HUDEP-2 (cell line): Measurements from ENCODE around the gene SLC39A6.
"Not testable (repeated sequence)": the region's sequence is repeated elsewhere in the genome, so short reads cannot be mapped to it uniquely, and the experiment has no call there.

Experiments used
- DNase-seq, 76 experiments: peaks; one replicate each; lab custom pipeline; 2025; ENCODE audit not compliant: unreplicated experiment in 76 of 76; lab: John Stamatoyannopoulos, UW

The SLC39A6 gene, protein sequence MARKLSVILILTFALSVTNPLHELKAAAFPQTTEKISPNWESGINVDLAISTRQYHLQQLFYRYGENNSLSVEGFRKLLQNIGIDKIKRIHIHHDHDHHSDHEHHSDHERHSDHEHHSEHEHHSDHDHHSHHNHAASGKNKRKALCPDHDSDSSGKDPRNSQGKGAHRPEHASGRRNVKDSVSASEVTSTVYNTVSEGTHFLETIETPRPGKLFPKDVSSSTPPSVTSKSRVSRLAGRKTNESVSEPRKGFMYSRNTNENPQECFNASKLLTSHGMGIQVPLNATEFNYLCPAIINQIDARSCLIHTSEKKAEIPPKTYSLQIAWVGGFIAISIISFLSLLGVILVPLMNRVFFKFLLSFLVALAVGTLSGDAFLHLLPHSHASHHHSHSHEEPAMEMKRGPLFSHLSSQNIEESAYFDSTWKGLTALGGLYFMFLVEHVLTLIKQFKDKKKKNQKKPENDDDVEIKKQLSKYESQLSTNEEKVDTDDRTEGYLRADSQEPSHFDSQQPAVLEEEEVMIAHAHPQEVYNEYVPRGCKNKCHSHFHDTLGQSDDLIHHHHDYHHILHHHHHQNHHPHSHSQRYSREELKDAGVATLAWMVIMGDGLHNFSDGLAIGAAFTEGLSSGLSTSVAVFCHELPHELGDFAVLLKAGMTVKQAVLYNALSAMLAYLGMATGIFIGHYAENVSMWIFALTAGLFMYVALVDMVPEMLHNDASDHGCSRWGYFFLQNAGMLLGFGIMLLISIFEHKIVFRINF

DNA sequence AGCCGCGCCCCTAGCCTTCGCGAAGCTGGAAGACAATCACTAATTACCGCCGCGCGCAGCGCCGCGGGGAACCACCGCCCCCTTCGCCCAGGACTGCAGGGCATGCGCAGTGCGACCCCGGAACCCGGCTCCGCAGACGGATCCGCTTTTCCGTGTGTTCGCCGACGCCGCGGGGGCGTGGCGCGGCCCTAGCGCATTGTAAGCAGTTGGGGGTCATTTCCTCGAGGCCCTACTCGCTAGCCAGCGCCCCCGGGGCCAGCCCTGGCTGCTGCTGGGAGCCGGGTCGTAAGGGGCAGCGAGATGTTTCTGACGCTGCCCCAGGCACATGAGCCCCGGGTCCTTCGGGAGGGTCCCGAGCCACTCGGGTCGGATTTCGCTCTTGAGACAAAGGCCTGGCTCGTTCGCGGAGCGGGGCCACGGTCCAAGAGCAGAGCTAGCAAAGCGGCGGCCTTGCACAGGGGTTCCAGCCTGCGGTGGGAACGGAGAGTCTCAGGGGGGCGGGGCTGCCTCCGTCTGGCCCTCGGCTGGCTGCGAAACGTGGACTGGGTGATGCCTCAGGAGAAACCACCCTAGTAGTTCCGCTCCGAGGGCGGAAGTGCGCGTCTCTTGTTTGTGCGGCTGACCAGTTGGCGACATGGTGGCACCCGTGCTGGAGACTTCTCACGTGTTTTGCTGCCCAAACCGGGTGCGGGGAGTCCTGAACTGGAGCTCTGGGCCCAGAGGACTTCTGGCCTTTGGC lies at the start of gene SLC39A6, which contains the start of gene ELP2:
SLC39A6 (minus strand) TSS at position 41 of the 739 bp plus-strand sequence. CDS start 2,333 bp downstream, outside the sequence.
ELP2 (plus strand) TSS at position 600 of the 739 bp plus-strand sequence; CDS start at position 635, 35 bp downstream.
- DNase-seq = peak; percentile 14 to 98 (median 90)

DNA sequence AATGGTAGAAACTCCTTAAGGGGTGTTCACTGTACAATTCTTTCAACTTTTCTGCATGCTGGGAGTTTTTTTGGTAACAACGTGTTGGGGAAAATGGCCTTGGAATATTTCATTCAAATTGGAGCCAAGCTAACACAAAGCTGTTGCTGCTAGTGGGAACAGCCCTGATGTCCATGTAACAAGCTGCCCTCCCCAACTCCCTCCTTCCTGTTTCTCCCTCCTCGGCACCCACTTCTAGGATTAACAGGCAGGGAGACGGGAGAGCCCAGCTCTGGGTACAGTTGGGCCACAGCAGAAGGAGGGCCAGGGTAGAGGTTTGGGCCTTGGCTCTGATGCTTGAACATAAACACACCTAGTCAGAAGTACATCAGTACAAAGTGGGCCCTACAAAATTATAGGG lies 48.8 kb upstream of the SLC39A6 start:
- no peak for DNase-seq

DNA sequence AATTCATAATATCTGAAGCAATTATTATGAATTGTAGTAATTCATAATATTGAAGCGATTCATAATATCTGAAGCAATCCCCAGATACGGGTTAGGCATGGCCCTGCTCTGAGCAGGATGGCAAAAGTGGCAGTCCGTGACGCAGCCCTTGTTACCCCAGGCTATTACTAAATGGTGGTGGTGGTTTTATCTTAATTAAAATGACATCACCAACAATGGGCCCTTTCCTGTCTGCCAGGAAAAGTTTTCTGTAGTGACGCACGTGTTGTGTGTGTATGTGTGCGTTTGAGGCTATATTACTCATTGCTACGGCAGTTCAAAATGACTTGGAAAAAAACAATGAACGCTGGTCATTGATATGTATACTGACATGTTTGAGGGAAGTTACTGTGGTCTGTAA lies 47.6 kb upstream of the SLC39A6 start:
- DNase-seq = no peak

DNA sequence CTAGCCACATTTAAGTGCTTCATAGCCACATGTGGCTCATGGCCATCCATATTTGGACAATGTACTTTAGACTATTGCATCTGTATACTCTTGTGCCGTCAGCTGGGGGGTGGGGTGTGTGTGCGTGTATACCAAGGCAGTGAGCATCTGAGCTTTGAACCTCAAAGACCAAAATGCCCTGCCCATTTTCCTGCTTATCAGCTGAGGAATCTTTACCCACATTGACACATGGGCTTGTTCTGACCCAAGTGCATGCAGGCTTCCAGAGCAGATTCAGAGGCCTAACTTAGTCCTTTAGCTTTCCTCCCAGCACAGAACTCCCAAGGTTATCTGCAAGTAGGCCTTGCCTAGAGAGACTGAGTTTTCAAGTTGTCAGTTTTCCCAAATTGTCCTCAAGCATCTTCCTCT lies 47.0 kb upstream of the SLC39A6 start:
- DNase-seq = peak in 3 of 76 experiments; percentile 6 to 11 (median 7)

DNA sequence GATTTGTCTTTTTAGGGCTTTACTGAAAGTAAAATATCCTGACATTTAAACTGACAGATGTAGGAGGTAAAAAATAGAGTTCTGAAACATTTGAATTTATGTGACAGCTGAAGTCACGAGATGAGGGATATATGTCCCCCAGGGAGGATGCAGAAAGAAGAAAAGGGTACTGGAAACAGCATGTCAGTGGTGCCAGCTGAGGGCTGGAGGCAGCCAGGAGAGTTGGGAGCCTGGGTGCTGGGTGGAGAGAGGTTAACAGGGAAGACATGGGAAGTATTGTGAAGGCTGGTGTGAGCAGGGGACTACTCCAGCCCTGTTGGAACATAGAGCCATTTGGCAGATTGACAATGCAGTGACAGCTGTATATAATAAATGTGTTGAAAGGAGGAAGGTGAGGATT lies 46.3 kb upstream of the SLC39A6 start:
- no peak for DNase-seq

DNA sequence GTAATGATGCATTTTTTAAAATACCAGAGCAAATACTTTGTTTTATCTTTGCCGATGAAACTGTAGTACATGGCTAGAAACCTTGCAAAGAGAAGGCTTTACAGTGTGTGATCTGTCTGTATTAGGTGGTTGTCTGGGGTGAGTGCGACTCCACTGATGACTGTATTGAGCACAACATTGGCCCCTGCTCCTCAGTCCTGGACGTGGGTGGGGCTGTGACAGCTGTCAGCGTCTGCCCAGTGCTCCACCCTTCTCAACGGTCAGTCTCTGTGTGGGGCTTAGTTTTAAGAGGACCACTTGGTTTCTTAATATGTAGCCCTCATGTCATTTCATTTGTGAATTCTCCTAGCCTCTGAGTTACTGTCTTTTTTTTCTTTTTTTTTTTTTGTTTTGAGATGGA lies 40.8 kb upstream of the SLC39A6 start:
- DNase-seq = peak in 2 of 76 experiments; percentile 22 to 30

DNA sequence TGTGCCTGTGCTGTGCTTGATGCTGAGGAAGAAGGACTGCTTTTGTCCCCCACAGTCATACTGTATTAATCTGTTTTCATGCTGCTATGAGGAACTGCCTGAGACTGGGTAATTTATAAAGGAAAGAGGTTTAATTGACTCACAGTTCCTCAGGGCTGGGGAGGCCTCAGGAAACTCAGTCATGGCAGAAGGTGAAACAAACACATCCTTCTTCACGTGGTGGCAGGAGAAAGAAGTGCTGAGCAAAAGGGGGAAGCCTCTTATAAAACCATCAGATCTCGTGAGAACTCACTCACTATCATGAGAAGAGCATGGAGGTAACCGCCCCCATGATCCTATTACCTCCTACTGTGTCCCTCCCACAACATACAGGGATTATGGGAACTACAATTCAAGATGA lies 39.2 kb upstream of the SLC39A6 start:
- DNase-seq = not testable (repeated sequence)

DNA sequence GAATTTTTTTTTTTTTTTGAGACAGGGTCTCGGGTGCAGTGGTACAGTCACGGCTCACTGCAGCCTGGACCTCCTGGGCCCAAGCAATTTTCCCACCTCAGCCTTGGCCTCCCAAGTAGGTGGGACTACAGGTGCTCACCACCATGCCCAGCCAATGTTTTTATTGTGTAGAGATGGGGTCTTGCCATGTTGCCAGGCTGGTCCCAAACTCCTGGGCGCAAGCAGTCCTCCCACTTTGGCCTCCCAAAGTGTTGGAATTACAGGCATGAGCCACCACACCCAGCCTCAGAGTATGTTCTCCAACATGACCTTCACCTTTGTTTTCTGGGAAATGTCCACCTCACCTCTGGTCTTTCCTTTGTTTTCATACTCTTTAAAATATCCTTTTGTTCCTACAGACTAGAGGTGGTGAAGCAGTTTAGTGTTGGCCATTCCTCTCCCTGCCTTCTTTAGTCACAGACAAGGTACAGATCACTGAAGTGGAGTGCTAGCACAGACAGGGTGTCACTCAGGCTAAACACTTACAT lies 38.6 kb upstream of the SLC39A6 start:
- no peak for DNase-seq

DNA sequence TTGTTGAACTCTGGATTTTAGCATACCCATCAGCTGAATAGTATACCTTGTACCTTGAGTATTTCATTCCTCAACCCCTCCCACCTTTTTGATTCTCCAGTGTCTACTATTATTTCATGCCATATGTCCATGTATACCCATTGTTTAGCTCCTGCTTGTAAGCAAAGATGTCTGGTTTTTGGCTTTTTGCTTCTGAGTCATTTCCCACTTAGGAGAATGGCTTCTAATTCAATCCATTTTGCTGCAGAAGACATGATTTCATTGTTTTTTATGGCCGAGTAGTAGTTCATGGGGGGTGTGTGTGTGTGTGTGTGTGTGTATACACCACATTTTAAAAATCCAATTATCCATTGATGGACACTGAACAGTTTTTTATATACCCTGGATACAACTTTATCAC lies 33.8 kb upstream of the SLC39A6 start:
- DNase-seq = no peak

DNA sequence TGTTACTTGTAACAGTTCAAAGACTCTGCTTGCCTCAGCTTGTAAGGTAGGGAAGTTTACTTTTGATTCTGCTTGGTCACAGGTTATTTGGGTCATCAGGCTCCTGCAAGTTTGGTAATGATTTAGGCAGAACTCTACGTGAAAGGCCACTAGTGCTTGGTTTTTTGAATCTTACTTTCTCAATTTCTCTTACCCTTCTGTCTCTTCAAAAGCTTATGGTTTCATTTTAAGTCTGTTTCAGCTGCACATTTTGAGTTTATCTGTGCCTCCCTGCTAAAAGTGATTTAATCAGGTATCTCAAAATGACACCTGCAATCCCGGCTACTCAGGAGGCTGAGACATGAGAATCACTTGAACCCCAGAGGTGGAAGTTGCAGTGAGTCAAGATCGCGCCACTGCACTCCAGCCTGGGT lies 31.8 kb upstream of the SLC39A6 start:
- no peak for DNase-seq

DNA sequence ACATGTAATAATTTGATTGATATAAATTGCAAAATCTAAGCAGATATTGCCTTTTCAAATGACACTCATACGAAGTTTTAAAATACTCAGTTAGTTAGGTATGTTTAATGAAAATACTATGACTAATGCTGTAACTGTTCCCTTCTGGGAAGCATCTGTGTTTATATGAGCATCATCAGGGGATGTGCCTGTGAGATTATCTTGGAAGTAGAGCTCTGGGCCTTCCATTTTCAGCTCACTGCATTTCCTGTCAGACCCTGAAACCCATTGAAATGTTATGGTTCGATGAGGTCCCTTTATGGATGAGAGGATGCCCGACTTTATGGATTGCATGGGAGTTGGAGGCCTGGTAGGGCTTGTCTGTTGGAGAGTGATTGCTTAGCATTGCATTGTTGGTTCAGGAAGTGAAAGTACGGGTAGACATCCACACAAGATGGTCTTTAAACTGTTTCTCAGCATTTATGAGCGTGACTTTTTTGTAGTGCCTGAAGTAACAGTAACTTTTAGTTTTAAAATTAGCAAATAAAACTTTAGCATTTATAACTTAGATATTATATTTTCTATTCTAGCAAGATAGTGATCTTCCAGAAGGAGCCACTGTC lies 29.2 kb upstream of the SLC39A6 start:
- DNase-seq = no peak

DNA sequence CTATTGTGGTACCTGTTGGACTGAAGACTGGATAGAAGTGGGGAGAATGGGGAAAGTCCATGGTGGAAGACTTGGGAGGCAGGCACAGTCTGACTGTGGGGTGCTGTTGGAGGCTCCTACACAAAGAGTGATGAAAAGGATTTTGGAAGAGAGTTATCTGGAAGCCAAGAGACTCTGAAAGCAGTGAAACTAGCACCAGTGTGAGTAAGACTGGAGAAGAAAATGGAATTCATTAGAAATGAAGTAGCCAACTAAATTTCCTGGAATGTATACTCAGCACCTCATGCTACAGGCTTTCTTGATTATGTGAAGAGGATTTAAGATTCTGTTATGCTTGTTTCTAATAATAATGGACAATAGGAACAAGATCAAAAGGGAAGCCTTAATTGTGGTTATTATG lies 28.3 kb upstream of the SLC39A6 start:
- no peak for DNase-seq

DNA sequence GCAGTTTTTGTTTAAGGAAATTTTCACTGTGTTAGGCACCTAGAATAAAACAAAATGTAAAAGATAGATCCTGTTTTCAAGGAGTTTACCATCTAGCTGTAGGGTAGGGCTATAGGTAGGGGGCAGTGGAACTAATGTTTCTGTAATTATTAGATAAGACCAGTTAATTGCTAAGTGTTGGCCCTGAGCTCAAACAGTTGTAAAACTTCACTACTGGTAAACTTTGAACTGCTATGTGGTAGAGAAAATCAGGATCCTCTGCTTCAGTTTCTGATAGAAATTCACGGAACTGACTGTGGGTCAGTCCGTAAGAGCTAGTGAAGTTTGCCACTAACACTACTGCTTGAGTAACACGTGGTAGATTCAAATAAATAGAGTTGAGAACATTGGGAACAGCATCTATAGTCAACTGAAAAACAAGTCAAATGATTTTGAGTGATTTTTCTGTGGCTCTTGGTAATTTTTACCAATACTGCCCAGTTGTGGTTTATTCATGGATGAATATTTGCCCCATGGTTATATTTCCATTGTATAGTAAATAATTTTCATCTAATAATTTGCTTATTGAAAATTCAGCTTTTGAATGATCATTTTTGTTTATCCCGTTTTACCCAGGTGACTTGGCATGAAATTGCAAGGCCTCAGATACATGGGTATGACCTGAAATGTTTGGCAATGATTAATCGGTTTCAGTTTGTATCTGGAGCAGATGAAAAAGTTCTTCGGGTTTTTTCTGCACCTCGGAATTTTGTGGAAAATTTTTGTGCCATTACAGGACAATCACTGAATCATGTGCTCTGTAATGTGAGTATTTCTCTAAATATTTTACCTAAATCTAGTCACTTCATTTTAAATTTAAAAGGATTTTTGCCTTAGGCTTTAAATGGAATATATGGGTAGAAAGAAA lies 27.0 kb upstream of the SLC39A6 start:
- DNase-seq = no peak

DNA sequence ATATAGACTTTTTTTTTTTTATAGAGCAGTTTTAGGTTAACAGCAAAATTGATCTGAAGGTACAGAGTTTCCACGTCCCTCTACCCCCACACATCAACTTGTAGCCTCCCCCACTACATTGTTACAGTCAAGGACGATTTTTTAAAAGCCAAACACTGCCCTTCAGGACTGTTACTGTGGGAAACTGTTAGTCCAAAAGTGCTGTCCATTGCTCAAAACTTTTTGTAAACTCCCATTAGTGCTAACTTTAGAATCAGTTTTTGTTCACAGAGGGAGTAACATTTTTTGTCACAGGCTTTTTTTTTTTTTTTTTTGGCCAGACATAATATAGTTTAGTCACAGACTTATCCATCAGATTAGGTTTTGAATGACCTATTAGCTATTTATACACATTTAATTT lies 24.6 kb upstream of the SLC39A6 start:
- DNase-seq = no peak

DNA sequence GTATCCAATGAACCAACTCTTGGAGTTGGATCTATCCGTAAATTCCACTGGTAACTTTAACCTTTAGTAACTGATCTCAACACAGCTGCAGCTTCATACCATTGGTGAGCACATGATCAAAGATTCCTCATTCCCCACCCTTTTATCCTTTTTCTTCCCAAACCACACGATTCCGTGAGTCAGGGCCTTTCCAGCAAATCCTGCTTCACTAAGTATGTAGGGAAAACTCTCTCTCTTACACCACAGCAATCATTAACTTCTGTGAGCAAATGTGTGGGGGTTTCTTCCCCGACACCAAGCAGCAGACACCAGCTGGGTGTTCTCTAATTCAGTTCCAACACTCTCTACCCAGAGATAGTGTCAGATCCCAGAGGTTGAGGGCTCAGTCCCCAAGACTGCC lies 24.1 kb upstream of the SLC39A6 start:
- DNase-seq = no peak

DNA sequence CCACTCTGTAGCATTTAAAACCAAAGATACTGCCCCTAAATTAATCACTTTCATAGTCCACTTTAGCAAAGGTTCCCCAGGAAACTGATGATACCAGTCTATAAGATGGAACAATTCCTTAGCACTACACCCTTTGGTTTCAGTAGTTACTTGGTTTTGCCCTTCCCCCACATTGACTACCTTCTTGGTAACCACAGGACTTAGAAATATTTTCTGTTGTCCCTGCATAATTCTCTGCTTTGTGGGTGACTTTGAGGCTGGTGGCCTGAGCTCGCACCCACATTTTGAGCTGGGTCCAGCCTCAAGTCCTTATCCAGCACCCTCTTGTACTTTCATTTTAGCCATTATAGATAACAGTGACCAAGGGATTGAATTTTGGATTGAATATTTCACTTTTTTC lies 23.6 kb upstream of the SLC39A6 start:
- no peak for DNase-seq

DNA sequence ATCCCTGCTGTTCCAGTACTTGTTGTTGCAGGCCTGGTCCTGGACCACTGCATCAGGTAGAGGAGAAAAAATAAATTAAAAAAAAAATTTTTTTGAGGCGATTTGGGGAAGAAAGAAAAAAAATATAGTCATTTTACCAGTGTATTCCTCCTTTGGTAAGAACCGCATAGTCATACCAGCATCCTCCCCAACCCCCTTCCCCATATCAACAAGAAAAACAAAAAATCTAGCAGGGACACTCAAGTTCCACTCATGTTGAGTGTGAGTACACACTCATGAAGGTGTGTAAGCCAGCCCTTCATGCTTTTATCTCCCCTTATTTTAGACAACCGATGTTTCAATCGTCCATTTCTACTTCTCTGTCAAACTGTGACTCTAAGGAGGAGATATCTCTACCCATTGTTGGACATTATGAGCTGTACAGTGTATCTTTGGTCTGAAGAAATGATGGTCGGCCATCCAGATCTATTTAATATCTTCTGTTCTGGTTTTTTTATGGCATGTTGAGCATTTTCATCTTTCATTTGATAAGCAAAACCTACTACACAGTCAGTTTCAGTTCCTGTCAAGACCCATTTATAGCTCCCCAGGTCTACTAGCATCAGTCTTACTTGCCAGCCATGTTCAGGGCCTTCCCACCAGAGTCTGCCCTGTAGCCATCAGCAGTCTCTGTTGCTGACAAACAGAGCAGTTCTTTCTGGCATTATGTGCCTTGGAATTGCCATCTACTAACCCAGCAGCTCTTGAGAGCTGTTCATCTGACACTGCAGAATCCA lies 20.6 kb upstream of the SLC39A6 start:
- DNase-seq = no peak

DNA sequence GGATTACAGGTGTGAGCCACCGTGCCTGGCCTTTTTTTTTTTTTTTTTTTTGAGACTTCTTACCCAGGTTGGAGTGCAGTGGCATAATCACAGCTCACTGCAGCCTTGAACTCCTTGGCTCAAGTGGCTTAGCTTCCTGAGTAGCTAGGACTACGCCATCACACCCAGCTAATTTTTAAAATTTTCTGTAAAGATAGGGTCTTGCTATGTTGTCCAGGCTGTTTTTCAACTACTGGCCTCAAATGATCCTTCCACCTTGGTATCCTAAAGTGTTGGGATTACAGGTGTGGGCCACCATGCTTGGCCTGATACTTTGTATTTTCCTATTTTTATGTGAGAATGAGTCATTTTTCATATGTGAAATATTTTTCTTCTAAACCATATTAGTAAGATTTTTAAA lies 14.3 kb upstream of the SLC39A6 start:
- no peak for DNase-seq

DNA sequence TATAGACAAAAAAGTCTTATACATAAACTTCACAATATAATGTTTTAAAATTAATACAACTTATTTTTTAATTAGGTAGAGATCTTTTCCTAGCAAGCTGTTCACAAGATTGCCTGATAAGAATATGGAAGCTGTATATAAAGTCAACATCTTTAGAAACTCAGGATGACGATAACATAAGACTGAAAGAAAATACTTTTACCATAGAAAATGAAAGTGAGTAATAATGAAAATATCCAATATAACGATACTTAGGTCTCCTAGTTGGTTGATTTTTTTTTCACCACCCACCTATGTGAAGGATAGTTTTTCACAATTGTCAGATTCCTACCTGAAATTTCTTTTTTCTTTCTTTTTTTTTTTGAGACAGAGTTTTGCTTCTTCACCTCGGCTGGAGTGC lies 13.6 kb upstream of the SLC39A6 start:
- no peak for DNase-seq
